ENCODE data around the gene SGMS2.
A peak's percentile ranks its signal among the peaks of the same experiment; 100 is the strongest.

Gene SGMS2

DNA sequence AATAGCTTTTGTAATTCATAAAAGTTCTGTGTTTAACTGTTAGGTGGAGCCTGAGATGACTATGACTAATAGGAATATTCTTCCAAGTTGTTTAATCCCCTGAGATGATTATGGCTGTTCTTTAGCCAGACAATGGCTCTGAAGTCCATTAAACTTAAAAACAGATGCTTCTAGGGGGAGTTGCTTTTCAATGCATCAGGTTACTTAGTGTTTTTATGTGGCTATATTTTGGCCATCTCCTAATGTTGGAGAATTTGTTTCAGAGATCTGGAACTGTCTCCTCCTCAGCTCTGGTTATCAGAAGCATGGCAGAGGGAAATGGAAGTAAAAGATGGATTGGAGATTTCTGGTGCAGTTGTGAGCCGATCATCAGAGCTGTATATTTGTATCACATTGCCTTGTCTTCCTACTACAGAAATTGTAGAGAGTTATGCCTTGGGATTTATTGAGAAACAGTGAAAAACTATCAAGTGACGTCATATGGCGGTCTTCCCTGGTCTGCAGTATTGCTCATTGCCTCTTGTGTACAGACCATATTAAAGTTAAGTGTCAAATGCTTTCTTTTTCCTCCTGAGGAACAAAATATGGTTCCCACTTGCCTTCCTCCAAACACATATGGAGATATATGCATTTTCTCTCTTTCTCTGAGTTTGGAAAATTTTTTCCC, 29.8 kb downstream of the SGMS2 start:
- Histone ChIP-seq H2BK5ac (ENCODE audit: low read length) (no peak overlapping the region), H3K27me3 (ENCODE audit: insufficient read depth, low read length, poor library complexity) (no peaks in the 10 kb centered on the region), H2AK5ac (ENCODE audit: low read length) (no peak overlapping the region), H4K8ac (ENCODE audit: low read depth, low read length) (no peak overlapping the region), H3K36me3 (ENCODE audit: control insufficient read depth, insufficient read depth, low read length) (no peaks in the 10 kb centered on the region), H3K9ac (ENCODE audit: low read length) (no peak overlapping the region), H3K79me2 (ENCODE audit: control insufficient read depth, insufficient read depth, low read length) (no peaks in the 10 kb centered on the region), H3K23ac (ENCODE audit: low read length) (no peak overlapping the region), H3K4me3 (ENCODE audit: low read length) (no peak overlapping the region), H3K4me1 (ENCODE audit: control insufficient read depth, low read depth, low read length) (no peaks in the 10 kb centered on the region), H3K79me1 (ENCODE audit: low read length) (no peaks in the 10 kb centered on the region), H2BK15ac (replicated peaks; ENCODE audit: low read depth) (no peak overlapping the region), H3K18ac (ENCODE audit: low read length) (no peak overlapping the region), H3K4me2 (ENCODE audit: low read length) (no peak overlapping the region), H4K5ac (ENCODE audit: low read length) (no peak overlapping the region), H3K56ac (ENCODE audit: low read length) (no peak overlapping the region), H3K4ac (ENCODE audit: low read depth, low read length) (no peak overlapping the region), H2BK120ac (ENCODE audit: low read depth, low read length) (no peak overlapping the region), H3K27ac (ENCODE audit: low read depth, low read length) (no peak overlapping the region)
- no peak for DNase-seq
- no CpG with 5 or more reads among the region's 3 CpGs for WGBS (ENCODE audit: extremely low coverage, insufficient coverage, low lambda C conversion rate)

DNA sequence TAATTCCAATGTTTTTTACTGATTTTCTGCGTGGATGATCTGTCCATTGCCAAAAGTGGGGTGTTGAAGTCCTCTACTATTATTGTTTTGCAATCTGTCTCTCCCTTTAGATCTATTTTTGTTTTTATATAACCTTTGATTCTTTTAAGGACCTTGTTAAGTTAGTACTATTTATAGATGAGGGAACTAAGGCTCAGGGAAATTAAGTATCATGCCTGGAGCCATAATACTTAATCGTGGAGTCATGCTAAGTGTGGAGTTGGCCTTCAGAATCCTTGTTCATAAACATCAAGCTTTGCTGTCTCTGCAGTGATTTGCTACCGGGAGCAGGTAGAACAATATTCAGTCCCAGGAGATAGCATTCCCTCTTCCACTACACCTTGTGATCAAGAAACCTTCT, 31.0 kb downstream of the SGMS2 start:
- no peak overlapping the region for H3K4ac ChIP-seq (ENCODE audit: low read depth, low read length)
- H3K4me3 ChIP-seq (ENCODE audit: low read length), result no peak overlapping the region
- no peaks in the 10 kb centered on the region for H3K36me3 ChIP-seq (ENCODE audit: control insufficient read depth, insufficient read depth, low read length)
- H4K8ac ChIP-seq (ENCODE audit: low read depth, low read length), result no peak overlapping the region
- no peak overlapping the region for H2BK120ac ChIP-seq (ENCODE audit: low read depth, low read length)
- H3K9ac ChIP-seq (ENCODE audit: low read length), result no peak overlapping the region
- no peaks in the 10 kb centered on the region for H3K79me1 ChIP-seq (ENCODE audit: low read length)
- no peak overlapping the region for H3K56ac ChIP-seq (ENCODE audit: low read length)
- H4K5ac ChIP-seq (ENCODE audit: low read length), result no peak overlapping the region
- H3K4me2 ChIP-seq (ENCODE audit: low read length), result no peak overlapping the region
- DNase-seq, result no peak
- H2AK5ac ChIP-seq (ENCODE audit: low read length), result no peak overlapping the region
- H3K18ac ChIP-seq (ENCODE audit: low read length), result no peak overlapping the region
- H3K23ac ChIP-seq (ENCODE audit: low read length), result no peak overlapping the region
- H2BK5ac ChIP-seq (ENCODE audit: low read length), result no peak overlapping the region
- no peaks in the 10 kb centered on the region for H3K27me3 ChIP-seq (ENCODE audit: insufficient read depth, low read length, poor library complexity)
- H2BK15ac ChIP-seq (replicated peaks; ENCODE audit: low read depth), result no peak overlapping the region
- no peaks in the 10 kb centered on the region for H3K79me2 ChIP-seq (ENCODE audit: control insufficient read depth, insufficient read depth, low read length)
- H3K4me1 ChIP-seq (ENCODE audit: control insufficient read depth, low read depth, low read length), result no peaks in the 10 kb centered on the region
- no CpG with 5 or more reads among the region's 3 CpGs for WGBS (ENCODE audit: extremely low coverage, insufficient coverage, low lambda C conversion rate)
- no peak overlapping the region for H3K27ac ChIP-seq (ENCODE audit: low read depth, low read length)

DNA sequence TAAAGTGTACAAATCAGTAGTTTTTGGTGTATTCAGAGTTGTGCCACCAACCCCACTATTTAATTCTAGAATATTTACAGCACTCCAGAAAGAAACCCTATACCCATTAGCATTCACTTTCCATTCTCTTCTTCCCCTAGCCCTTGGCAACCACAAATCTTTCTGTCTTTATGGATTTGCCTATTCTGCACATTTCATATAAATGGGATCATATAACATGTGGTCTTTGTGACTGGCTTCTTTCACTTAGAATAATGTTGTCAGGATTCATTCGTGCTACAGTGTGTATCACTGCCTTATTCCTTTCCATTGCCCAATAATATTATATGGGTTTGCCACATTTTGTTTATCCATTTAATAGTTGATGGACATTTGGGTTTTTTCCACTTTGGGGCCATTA, 32.2 kb downstream of the SGMS2 start:
- H3K79me2 ChIP-seq (ENCODE audit: control insufficient read depth, insufficient read depth, low read length), result no peaks in the 10 kb centered on the region
- no peak overlapping the region for H3K4ac ChIP-seq (ENCODE audit: low read depth, low read length)
- H3K4me1 ChIP-seq (ENCODE audit: control insufficient read depth, low read depth, low read length), result no peaks in the 10 kb centered on the region
- H3K4me3 ChIP-seq (ENCODE audit: low read length), result no peak overlapping the region
- no peaks in the 10 kb centered on the region for H3K36me3 ChIP-seq (ENCODE audit: control insufficient read depth, insufficient read depth, low read length)
- H3K56ac ChIP-seq (ENCODE audit: low read length), result no peak overlapping the region
- DNase-seq, result no peak
- H2BK5ac ChIP-seq (ENCODE audit: low read length), result no peak overlapping the region
- no peak overlapping the region for H3K4me2 ChIP-seq (ENCODE audit: low read length)
- no peak overlapping the region for H4K8ac ChIP-seq (ENCODE audit: low read depth, low read length)
- H2BK120ac ChIP-seq (ENCODE audit: low read depth, low read length), result no peak overlapping the region
- no peak overlapping the region for H4K5ac ChIP-seq (ENCODE audit: low read length)
- H2AK5ac ChIP-seq (ENCODE audit: low read length), result no peak overlapping the region
- no peak overlapping the region for H3K27ac ChIP-seq (ENCODE audit: low read depth, low read length)
- no peaks in the 10 kb centered on the region for H3K27me3 ChIP-seq (ENCODE audit: insufficient read depth, low read length, poor library complexity)
- H3K9ac ChIP-seq (ENCODE audit: low read length), result no peak overlapping the region
- H2BK15ac ChIP-seq (replicated peaks; ENCODE audit: low read depth), result no peak overlapping the region
- H3K79me1 ChIP-seq (ENCODE audit: low read length), result no peaks in the 10 kb centered on the region
- WGBS (ENCODE audit: extremely low coverage, insufficient coverage, low lambda C conversion rate), result no CpG with 5 or more reads among the region's 1 CpG
- H3K18ac ChIP-seq (ENCODE audit: low read length), result no peak overlapping the region
- no peak overlapping the region for H3K23ac ChIP-seq (ENCODE audit: low read length)

DNA sequence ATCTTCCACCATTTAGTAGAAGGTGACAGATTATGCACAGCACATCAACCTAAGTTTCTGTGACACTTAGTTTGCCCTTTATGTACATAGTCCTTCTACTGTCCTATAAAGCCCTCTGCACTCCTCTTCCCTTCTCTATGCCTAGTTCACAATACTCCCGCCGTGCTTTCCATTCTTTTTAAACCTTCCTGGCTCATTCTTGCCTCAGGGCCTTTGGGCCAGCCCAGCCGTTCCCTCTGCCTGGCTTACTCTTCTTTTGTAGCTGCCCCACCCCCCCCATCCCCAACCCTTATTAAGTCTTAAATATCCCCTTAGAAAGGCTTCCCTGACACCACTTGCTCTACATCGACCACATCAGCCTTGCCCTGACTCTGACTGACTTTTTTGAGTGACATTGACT, 33.0 kb downstream of the SGMS2 start:
- Histone ChIP-seq H2BK5ac (ENCODE audit: low read length) (no peak overlapping the region), H3K4me1 (ENCODE audit: control insufficient read depth, low read depth, low read length) (no peaks in the 10 kb centered on the region), H4K8ac (ENCODE audit: low read depth, low read length) (no peak overlapping the region), H3K36me3 (ENCODE audit: control insufficient read depth, insufficient read depth, low read length) (no peaks in the 10 kb centered on the region), H2BK15ac (replicated peaks; ENCODE audit: low read depth) (no peak overlapping the region), H3K79me1 (ENCODE audit: low read length) (no peaks in the 10 kb centered on the region), H2AK5ac (ENCODE audit: low read length) (no peak overlapping the region), H3K79me2 (ENCODE audit: control insufficient read depth, insufficient read depth, low read length) (no peaks in the 10 kb centered on the region), H3K4ac (ENCODE audit: low read depth, low read length) (no peak overlapping the region), H3K9ac (ENCODE audit: low read length) (no peak overlapping the region), H3K56ac (ENCODE audit: low read length) (no peak overlapping the region), H4K5ac (ENCODE audit: low read length) (no peak overlapping the region), H3K4me3 (ENCODE audit: low read length) (no peak overlapping the region), H3K4me2 (ENCODE audit: low read length) (no peak overlapping the region), H3K27ac (ENCODE audit: low read depth, low read length) (no peak overlapping the region), H3K23ac (ENCODE audit: low read length) (no peak overlapping the region), H3K27me3 (ENCODE audit: insufficient read depth, low read length, poor library complexity) (no peaks in the 10 kb centered on the region), H2BK120ac (ENCODE audit: low read depth, low read length) (no peak overlapping the region), H3K18ac (ENCODE audit: low read length) (no peak overlapping the region)
- peak; percentile 27 for DNase-seq
- no CpG with 5 or more reads among the region's 4 CpGs for WGBS (ENCODE audit: extremely low coverage, insufficient coverage, low lambda C conversion rate)

DNA sequence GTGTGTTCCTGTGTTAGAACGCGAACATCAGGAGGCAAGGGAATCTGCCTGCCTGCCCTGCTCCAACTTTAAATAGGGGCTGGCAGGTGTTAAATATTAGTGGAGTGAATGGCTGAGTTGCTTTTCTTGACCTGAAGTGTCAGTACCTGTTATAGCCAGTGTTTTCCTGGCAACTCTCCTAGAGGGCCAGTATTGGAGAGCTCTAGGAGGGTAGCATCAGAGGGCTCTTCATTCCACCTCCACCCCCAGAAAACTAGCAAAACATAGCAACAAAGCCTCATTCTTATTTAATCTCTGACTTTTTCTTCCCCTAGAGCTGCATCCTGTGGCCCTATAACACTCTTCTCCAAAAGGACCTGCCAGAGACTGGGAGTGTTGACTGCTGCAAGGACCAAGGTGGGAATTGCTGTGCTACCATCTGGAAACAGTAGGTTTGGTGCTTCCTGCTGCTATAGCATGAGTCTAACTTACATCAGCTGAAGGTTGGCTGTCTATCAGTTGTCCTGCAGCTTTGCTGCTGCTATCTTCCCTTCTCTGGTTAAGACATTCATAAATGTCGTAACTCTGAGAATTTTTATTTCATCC, 33.5 kb downstream of the SGMS2 start:
- Histone ChIP-seq H3K4ac (ENCODE audit: low read depth, low read length) (no peak overlapping the region), H3K36me3 (ENCODE audit: control insufficient read depth, insufficient read depth, low read length) (no peaks in the 10 kb centered on the region), H3K23ac (ENCODE audit: low read length) (no peak overlapping the region), H2BK5ac (ENCODE audit: low read length) (no peak overlapping the region), H3K79me2 (ENCODE audit: control insufficient read depth, insufficient read depth, low read length) (no peaks in the 10 kb centered on the region), H2BK120ac (ENCODE audit: low read depth, low read length) (no peak overlapping the region), H3K27ac (ENCODE audit: low read depth, low read length) (no peak overlapping the region), H3K56ac (ENCODE audit: low read length) (no peak overlapping the region), H3K9ac (ENCODE audit: low read length) (no peak overlapping the region), H2BK15ac (replicated peaks; ENCODE audit: low read depth) (no peak overlapping the region), H4K5ac (ENCODE audit: low read length) (no peak overlapping the region), H3K4me1 (ENCODE audit: control insufficient read depth, low read depth, low read length) (no peaks in the 10 kb centered on the region), H2AK5ac (ENCODE audit: low read length) (no peak overlapping the region), H3K18ac (ENCODE audit: low read length) (no peak overlapping the region), H3K4me3 (ENCODE audit: low read length) (no peak overlapping the region), H3K79me1 (ENCODE audit: low read length) (no peaks in the 10 kb centered on the region), H3K27me3 (ENCODE audit: insufficient read depth, low read length, poor library complexity) (no peaks in the 10 kb centered on the region), H3K4me2 (ENCODE audit: low read length) (no peak overlapping the region), H4K8ac (ENCODE audit: low read depth, low read length) (no peak overlapping the region)
- WGBS (ENCODE audit: extremely low coverage, insufficient coverage, low lambda C conversion rate), result no CpG with 5 or more reads among the region's 3 CpGs
- peak; percentile 14 for DNase-seq

DNA sequence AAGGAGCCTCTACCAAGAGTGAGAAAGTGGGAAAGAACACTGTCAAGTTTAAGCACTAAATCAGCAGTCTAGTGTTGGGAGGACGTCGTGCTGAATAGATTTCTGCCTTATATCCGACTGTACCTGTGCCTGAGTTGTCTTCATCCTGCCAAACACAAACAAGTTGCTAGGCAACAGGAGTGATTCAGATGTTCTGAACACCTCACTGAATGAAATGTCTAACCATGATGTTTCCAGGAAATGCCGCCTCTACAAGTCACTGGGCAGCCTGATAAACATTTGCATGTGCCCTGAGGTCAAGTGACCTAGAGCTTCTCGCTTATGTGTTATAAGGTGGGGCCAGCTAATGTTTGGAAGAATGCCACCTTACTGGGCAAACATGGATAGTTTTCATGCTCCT, 37.9 kb downstream of the SGMS2 start:
- DNase-seq, result peak; percentile 46
- no peaks in the 10 kb centered on the region for H3K27me3 ChIP-seq (ENCODE audit: insufficient read depth, low read length, poor library complexity)

More for the DNA sequence above, 37.9 kb downstream of the SGMS2 start:
- WGBS (ENCODE audit: extremely low coverage, insufficient coverage, low lambda C conversion rate), result no CpG with 5 or more reads among the region's 5 CpGs
- Histone ChIP-seq H4K8ac (ENCODE audit: low read depth, low read length) (no peak overlapping the region), H4K5ac (ENCODE audit: low read length) (no peak overlapping the region), H3K79me2 (ENCODE audit: control insufficient read depth, insufficient read depth, low read length) (no peaks in the 10 kb centered on the region), H3K36me3 (ENCODE audit: control insufficient read depth, insufficient read depth, low read length) (no peaks in the 10 kb centered on the region), H3K4ac (ENCODE audit: low read depth, low read length) (no peak overlapping the region), H2BK120ac (ENCODE audit: low read depth, low read length) (no peak overlapping the region), H3K4me2 (ENCODE audit: low read length) (no peak overlapping the region), H3K18ac (ENCODE audit: low read length) (no peak overlapping the region), H2AK5ac (ENCODE audit: low read length) (no peak overlapping the region), H3K4me1 (ENCODE audit: control insufficient read depth, low read depth, low read length) (no peaks in the 10 kb centered on the region), H3K9ac (ENCODE audit: low read length) (no peak overlapping the region), H3K56ac (ENCODE audit: low read length) (no peak overlapping the region), H3K79me1 (ENCODE audit: low read length) (no peaks in the 10 kb centered on the region), H2BK15ac (replicated peaks; ENCODE audit: low read depth) (no peak overlapping the region), H3K4me3 (ENCODE audit: low read length) (no peak overlapping the region), H2BK5ac (ENCODE audit: low read length) (no peak overlapping the region), H3K23ac (ENCODE audit: low read length) (no peak overlapping the region), H3K27ac (ENCODE audit: low read depth, low read length) (no peak overlapping the region)
